ENCODE results near the gene CERS4. TPM values are rescaled to one million over a fixed set of nuclear protein-coding genes. Genes with fewer than 3 reads are reported as not detected.
A peak's percentile ranks its signal among the peaks of the same experiment; 100 is the strongest.

The CERS4 gene
- total and polyA plus RNA-seq, 2 donors from 2014 or later: 36.5 to 65.5 TPM

GRCh38 chr19:8306235-8307054, 97.3 kb downstream of the CERS4 start:
- peak in 1 of 5 donors; percentile 76 for DNase-seq
- H3K27ac ChIP-seq (ENCODE audit: low read depth in 2 of 2, low read length in 2 of 2): no peak overlapping the region
- no peaks in the 10 kb centered on the region for H3K9me3 ChIP-seq (ENCODE audit: control insufficient read depth in 2 of 3, insufficient read depth in 1 of 3, low read length in 3 of 3)
- peaks cover 0 to 18% (median 0%) of the 10 kb centered on the region in 3 donors for H3K4me1 ChIP-seq (ENCODE audit: control insufficient read depth in 2 of 3, insufficient read depth in 2 of 3, low read depth in 1 of 3, low read length in 3 of 3)
- H3K36me3 ChIP-seq (ENCODE audit: control insufficient read depth in 2 of 3, insufficient read depth in 3 of 3, low read length in 3 of 3): peaks cover 0 to 4% (median 3%) of the 10 kb centered on the region in 3 donors
- H3K4me3 ChIP-seq (ENCODE audit: low read length in 3 of 3): no peak overlapping the region
- no peak for TF ChIP-seq CTCF (IDR thresholded peaks at IDR 0.05; ENCODE audit: borderline replicate concordance, extremely low read depth, insufficient read depth)
- FAIRE-seq: no peak
- no peaks in the 10 kb centered on the region for H3K27me3 ChIP-seq (ENCODE audit: control insufficient read depth, insufficient read depth, low read length)
- intact Hi-C loops (cut with DNase I): no loop called here
- no peak overlapping the region for H3K9ac ChIP-seq (ENCODE audit: low read length in 3 of 3)

DNA sequence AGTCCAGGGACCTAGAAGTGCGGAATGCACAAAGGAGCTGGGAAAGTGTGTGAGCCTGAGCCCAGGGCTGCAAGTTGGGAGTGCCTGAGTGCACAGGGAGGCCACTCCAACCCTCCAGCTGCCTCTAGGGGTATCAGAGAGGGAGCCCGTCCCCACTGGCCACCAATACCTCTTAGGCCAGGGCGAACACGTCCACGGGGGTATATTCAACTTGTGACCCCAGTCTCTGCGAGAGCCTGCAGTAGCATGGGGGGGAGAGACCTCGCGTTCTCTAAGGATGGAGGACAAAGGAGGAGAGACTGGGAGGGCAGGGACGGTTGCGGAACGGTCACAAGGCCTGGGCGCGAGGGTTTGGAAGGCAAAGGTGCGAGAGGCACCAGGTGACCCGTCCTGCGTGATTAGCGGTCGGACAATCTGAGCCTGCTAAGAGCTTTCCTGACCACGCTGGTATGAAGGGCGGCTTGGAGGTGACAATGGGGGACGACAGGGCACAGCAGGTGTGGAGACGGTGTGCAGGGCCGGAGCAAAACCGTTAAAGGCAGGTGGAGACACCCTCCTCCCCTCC, 98.3 kb downstream of the CERS4 start:
- TF ChIP-seq CTCF (IDR thresholded peaks at IDR 0.05; ENCODE audit: borderline replicate concordance, extremely low read depth, insufficient read depth): no peak
- peak in 1 of 5 donors; percentile 56 for DNase-seq
- Histone ChIP-seq H3K9me3 (ENCODE audit: control insufficient read depth in 2 of 3, insufficient read depth in 1 of 3, low read length in 3 of 3) (no peaks in the 10 kb centered on the region), H3K27me3 (ENCODE audit: control insufficient read depth, insufficient read depth, low read length) (no peaks in the 10 kb centered on the region), H3K36me3 (ENCODE audit: control insufficient read depth in 2 of 3, insufficient read depth in 3 of 3, low read length in 3 of 3) (peaks cover 0 to 4% (median 3%) of the 10 kb centered on the region in 3 donors), H3K4me3 (ENCODE audit: low read length in 3 of 3) (peak overlapping the region; percentile 59 to 82 (median 72)), H3K9ac (ENCODE audit: low read length in 3 of 3) (peak overlapping the region; percentile 48 to 71 (median 54)), H3K4me1 (ENCODE audit: control insufficient read depth in 2 of 3, insufficient read depth in 2 of 3, low read depth in 1 of 3, low read length in 3 of 3) (peaks cover 0 to 20% (median 0%) of the 10 kb centered on the region in 3 donors), H3K27ac (ENCODE audit: low read depth in 2 of 2, low read length in 2 of 2) (peak overlapping the region in 1 of 2 donors; percentile 57)
- no peak for FAIRE-seq
- intact Hi-C loops (cut with DNase I): no loop called here

DNA sequence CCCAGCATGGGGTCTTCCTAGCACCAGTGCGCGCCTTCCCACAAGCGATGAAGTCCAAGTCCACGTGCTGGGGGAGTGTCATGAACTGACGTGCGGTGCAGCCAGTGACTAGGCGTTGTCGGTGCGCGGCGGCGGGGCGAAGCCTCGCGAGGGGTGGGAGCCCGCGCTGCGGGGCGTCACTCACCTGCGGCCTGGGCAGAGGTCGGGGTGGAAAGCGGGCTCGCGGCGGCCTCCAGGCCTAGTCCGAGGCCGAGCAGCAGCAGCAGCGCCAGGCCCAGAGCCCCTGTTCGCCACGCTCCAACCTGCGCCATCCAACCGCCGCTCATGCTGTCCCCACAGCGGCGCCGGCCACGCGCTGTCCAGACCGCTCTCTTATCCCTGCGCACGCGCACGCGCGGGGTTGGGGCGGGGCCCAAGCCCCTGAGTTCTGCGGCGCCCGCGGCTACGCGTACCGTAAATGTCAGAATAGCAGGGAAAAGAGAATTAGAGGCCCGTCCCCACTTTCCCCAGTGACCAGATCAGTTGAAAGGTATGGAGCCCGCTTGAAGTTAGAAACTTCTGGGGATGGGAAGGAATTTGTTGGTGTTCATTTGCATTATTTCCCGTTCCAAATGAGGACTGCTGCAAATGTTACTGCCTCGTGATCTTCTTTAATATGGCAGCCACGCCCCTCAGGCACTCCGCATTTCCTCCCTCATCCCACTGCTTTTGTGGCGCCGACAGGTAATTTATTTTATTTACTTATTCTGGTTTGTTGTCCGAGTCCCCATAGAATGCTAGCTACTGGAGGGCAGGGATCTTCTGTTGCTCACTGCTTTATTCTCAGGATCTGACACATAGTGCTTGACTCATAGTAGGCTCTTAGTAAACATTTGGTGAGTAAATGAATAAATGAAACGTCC, 99.0 kb downstream of the CERS4 start, which contains the start of gene CD320:
CD320 (minus strand) TSS at position 394 of the 902 bp plus-strand sequence; CDS start at position 326, 68 bp downstream.
- TF ChIP-seq CTCF (IDR thresholded peaks at IDR 0.05; ENCODE audit: borderline replicate concordance, extremely low read depth, insufficient read depth): no peak
- FAIRE-seq (no peak), DNase-seq (peak; percentile 91 to 97 (median 95))
- Histone ChIP-seq H3K4me3 (ENCODE audit: low read length in 3 of 3) (peak within 1 kb of the TSS; percentile 59 to 82 (median 74)), H3K9ac (ENCODE audit: low read length in 3 of 3) (peak within 1 kb of the TSS; percentile 54 to 71 (median 58)), H3K27ac (ENCODE audit: low read depth in 2 of 2, low read length in 2 of 2) (peak within 1 kb of the TSS; percentile 45 to 57), H3K36me3 (ENCODE audit: control insufficient read depth in 2 of 3, insufficient read depth in 3 of 3, low read length in 3 of 3) (peaks cover 0 to 4% (median 3%) of the 10 kb centered on the region in 3 donors), H3K4me1 (ENCODE audit: control insufficient read depth in 2 of 3, insufficient read depth in 2 of 3, low read depth in 1 of 3, low read length in 3 of 3) (peaks cover 0 to 20% (median 0%) of the 10 kb centered on the region in 3 donors), H3K27me3 (ENCODE audit: control insufficient read depth, insufficient read depth, low read length) (no peaks in the 10 kb centered on the region), H3K9me3 (ENCODE audit: control insufficient read depth in 2 of 3, insufficient read depth in 1 of 3, low read length in 3 of 3) (no peaks in the 10 kb centered on the region)
- intact Hi-C loops (cut with DNase I): no loop called here

Data from kidney (tissue), 14 donors.